Activated CD4-positive, alpha-beta T cell treated with anti-CD3 and anti-CD28 coated beads, Interleukin-2, amount 50 U/mL, for 1 hour (primary cell): ENCODE results near the gene AGRN.
"Not testable (repeated sequence)": the region's sequence is repeated elsewhere in the genome, so short reads cannot be mapped to it uniquely, and the experiment has no call there.

Source experiments
- DNase-seq: peaks from one replicate; pipeline ENCODE4 v3.0.0-alpha.2; 2020

Gene AGRN

DNA sequence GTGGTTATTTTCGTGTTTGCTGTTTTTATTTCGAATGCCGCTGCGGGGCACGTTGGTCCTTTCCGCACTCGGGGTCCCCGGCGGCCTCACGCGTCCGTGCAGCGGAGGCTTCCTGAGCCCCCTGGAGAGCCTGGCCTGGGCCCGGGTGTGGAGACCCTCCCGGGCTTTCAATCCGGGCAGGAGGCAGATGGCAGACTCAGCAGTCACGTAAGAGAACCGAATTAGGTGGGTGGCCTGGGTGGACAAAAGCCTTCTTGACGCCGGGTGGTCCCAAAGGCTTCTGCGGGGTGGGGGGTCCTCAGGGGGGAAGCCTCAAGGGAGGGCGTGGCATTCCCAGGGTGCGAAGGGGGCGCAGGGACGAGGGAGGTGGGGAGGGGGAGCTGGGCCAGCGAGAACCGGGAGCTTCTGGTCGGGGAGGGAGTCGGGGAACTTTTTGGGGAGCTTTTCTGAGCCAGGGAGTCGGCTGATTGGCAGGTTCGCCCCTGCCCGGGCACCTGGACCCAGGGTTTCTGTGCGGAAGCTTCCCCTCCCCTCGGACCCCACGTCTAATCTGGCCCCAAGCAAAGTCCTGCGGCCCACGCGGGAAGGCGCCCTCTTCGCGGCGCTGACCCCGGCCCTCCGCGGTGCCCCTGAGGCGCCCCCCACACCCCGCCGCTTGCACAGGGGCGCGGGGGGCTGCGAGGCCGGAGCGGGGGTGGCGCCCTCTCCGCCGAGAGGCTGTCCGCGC, 18.7 kb upstream of the AGRN start:
- DNase-seq = no peak

DNA sequence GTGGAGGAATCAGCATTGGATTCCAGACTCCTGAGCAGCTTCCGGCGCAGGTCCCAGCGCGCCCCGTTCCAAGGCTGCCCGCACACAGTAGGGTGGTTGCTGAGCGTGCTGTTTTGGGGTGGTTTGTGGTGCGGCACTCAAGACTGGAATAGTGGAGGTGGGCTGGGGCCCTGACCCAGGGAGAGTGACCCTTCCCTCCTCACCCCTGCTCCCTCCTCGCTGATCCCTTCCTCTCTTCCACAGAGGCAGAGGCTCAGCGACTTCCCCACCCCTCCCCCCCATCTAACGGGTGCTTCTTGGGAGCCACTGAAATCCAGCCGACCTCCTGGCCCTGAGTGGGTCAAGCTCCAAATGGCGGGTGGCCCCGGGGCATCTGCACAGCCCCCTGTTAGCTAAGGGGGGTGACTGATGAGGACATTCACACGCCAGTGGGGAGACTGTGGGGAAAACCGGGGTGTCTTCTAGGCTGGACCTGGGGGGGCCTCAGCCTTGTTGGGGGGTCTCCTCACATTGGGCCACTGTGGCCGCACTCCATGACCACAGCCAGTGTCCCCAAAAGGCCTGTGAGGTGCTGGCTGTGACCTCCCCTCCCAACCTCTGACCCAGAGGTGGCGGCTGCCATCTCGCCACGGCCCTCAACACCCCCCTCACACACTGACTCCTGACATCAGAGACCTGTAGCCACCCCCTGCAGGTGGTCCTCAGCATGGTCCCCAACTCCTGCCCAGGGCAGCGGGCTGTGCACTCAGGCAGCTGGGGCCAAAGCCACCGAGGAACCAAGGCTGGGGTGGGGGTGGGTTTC, 16.1 kb upstream of the AGRN start:
- DNase-seq = no peak

GRCh38 chr1:1004420-1004779, 15.5 kb upstream of the AGRN start:
- DNase-seq = no peak

DNA sequence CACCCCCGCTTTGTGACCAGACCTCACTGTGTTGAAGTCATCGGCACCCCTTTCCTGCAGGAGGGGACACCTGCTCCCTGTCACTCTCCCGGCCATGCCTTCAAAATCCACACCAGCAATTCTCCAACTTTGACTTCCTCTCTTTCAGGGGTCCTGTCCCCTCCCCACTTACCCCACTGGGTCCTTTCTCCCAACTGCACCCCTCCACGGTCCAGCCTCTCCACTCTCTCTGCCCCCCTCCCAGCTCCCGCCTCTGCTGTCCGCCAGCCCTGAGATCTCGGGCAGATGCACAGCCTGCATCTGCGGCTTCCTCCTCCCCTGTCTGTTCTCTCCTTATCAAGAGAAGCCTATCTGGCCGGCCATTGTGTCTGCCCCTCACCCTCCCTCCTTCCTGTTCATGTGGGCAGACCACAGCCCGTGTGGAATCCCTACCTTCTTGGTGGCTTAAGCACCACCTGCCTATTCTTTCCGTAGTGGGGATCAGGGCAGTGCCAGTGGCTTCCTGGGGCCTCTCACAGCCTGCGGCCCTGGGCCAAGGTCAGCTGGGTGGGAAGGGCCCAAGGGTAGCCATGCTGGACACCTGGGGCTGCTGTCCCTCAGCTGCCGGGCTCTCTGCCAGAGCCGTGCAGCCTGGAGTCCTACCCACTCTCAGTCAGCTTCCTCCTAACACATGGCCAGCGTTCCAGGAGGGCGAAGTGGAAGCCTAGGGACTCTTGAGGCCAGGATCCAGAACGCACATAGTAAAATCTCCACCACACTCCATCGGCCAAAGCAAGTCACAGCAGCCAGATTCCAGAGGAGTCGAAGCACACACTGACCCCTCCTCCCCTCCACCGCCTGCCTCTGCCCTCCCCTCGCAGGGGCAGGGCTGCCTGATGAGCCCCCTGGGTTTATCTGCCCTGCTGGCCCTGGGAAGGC, 14.9 kb upstream of the AGRN start:
- no peak for DNase-seq

GRCh38 chr1:1005774-1006304, 14.1 kb upstream of the AGRN start:
- no peak for DNase-seq

- DNase-seq = no peak
These were observed 13.4 kb upstream of the AGRN start for GRCh38 chr1:1006305-1007159.

DNA sequence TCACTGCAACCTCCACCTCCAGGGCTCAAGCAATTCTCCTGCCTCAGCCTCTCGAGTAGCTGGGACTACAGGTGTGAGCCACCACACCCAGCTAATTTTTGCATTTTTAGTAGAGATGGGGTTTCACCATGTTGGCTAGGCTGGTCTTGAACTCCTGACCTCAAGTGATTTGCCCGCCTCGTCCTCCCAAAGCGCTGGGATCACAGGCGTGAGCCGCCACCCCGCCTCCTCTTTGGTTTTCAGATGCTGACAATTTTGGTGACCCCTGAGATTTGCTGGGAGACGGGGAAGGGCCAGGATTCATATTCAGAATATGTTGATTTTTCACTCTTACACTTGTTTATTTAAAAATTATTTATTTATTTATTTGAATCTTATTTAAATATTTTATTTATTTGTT, 9.8 kb upstream of the AGRN start:
- DNase-seq = not testable (repeated sequence)

DNA sequence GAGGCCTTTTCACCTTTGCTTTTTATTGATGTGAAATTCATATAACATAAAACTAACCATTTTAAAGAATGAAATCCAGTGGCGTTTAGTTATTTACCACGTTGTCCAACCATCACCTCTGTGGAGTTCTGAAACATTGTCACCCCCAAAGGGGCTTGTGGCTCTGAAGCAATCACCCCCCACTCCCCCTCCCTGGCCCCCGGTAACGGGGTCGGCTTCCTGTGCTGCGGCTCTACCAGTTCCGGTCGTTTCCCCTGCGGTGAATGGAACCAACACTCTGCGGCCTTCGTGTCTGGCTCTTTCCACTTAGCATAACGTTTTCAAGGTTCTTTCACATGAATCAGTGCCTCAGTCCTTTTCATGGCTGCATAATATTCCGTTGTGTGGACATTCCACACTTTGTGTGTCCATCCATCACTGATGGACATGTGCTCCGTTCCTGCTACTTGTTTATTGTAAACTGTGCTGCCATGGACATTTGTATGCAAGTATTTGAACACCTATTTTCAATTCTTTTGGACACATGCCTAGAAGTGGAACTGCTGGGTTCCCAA, 8.4 kb upstream of the AGRN start:
- DNase-seq = no peak

- DNase-seq = not testable (repeated sequence)
These were observed 7.2 kb upstream of the AGRN start for GRCh38 chr1:1012736-1013104.

DNA sequence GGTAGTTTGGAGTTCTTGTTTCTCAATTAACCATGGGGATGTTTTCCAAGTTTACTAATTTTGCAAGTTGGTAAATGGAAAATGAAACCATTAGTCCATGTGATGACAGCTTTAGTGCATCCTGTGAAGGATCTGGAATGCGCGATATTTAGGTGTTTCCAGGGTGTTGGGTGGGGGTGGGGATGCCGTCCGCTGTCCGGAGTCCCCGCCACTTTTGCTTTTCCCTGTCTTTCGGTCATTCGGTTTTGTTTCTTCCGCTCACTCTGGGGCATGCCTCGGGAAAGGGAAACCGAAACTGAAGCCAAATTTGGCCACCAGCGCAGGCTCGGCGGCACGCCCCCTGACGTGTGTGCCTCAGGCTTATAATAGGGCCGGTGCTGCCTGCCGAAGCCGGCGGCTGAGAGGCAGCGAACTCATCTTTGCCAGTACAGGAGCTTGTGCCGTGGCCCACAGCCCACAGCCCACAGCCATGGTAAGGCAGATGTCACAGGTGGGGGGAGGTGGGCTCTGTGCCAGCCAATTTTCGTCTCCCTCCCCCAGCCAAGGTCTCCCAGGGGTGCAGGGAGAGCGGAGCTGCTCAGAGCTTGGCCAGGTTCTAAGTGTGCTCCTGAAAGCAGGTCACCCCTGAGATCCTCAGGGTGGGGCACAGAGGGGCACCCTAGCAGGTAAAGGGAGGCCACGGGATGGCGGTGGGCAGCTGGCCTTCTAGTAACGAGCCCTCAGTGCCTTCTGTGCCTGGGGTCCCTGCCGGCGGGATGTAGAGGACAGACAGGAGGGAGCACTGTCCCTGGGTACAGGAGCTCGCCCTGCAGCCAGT, 6.6 kb upstream of the AGRN start, which contains the start of gene ISG15:
Gene ISG15, plus strand, starts transcription at position 393 of the 817 bp plus-strand sequence. Its CDS starts 77 bp downstream, at position 470.
- DNase-seq = peak; percentile 88

GRCh38 chr1:1013922-1014648, 5.8 kb upstream of the AGRN start:
- no peak for DNase-seq

GRCh38 chr1:1014799-1015681, 4.9 kb upstream of the AGRN start:
- no peak for DNase-seq

DNA sequence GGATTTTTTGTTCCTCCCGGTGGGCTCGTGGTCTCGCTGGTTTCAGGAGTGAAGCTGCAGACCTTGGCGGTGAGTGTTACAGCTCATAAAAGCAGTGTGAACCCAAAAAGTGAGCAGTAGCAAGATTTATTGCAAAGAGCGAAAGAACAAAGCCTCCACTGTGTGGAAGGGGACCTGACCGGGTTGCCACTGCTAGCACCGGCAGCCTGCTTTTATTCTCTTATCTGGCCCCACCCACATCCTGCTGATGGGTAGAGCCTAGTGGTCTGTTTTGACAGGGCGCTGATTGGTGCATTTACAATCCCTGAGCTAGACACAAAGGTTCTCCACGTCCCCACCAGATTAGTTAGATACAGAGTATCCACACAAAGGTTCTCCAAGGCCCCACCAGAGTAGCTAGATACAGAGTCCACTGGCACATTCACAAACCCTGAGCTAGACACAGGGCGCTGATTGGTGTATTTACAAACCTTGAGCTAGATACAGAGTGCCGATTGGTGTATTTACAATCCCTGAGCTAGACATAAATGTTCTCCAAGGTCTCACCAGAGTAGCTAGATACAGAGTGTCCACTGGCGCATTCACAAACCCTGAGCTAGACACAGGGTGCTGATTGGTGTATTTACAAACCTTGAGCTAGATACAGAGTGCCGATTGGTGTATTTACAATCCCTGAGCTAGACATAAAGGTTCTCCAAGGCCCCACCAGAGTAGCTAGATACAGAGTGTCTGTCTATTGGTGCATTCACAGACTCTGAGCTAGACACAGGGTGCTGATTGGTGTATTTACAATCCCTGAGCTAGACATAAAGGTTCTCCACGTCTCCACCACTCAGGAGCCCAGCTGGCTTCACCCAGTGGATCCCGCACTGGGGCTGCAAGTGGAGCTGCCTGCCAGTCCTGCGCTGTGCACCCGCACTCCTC, 2.3 kb upstream of the AGRN start:
- not testable (repeated sequence) for DNase-seq

DNA sequence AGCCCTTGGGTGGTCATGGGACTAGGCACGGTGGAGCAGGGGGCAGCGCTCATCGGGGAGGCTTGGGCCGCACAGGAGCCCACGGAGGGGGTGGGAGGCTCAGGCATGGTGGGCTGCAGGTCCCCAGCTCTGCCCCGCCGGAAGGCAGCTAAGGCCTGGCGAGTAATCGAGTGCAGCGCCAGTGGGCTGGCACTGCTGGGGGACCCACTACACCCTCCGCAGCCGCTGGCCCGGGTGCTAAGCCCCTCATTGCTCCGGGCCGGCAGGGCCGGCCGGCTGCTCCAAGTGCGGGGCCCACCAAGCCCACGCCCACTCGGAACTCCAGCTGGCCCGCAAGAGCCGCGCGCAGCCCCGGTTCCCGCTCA, 1.6 kb upstream of the AGRN start:
- not testable (repeated sequence) for DNase-seq

DNA sequence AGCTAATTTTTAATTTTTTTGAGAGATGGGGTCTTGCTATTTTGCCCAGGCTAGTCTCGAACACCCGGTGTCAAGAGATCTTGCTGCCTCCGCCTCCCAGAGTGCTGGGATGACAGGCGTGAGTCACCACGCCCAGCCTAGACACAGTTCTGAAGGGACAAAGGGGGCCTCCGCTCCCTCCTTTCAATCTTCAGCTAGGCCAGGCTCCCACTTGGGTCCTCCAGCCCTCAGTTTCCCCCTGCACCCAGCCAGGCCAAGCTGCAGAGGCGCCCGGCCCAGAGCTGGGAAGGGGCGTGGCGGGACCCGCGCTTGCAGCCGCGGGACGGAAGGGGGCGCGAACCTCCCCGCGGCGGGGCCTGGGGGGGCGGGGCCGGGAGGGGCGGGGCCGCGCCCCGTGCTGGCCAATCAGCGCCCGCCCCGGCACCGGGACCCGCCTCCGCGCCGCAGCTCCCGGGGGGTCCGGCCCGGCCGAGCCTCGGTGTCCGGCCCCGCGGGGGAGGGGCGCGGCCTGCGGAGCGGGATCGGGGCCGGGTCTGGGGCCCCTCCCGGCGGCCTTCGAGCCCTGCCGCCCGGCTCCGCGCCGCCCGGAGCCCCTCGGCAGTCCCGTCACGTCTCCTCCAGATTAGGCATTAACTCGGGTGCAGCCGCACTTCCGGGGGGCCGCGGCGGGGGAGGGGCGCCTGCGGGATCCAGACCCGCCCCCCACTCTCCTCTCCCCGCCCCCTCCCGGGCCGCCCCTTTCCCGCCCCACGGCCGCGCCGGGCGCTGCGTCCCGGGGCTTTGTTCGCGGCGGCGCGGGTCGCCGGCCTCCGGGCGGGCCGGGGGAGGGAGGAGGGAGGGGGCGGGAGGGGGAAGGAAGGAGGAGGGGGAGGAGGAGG, 559 bp upstream of the AGRN start:
- DNase-seq = peak; percentile 78

- DNase-seq = no peak
These were observed 592 bp downstream of the AGRN start for GRCh38 chr1:1020415-1021009.
